ENCODE data around the gene TMEM225.

GRCh38 chr11:123899792-123900191, 14.3 kb upstream of the TMEM225 start:
- TF ChIP-seq CTCF (IDR thresholded peaks at IDR 0.05): no peak
- no peak for TF ChIP-seq EZH2 (IDR thresholded peaks at IDR 0.05)
- no peak for TF ChIP-seq EZH2phosphoT487 (IDR thresholded peaks at IDR 0.05)
